ENCODE results near the gene RASSF8.

The RASSF8 gene

DNA sequence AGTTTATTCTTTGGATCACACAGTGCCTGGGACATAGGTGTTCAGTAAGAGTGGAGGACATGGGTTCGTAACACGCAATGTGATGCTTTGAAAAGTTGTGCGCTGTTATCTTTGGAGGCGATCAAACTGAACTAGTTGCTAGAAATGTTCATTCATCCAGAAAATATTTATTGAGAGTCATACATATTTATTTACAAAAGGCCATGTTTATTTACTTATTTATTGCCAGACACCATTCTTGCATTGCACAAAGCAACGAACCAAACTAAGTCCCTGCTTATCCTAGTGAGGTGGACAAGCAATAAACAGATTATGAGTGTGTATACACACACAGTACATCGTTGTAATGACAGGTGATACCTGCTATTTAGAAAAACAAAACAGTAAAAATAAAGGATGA lies 153.8 kb downstream of the RASSF8 start:
- no peak for TF ChIP-seq CTCF (IDR thresholded peaks at IDR 0.05; ENCODE audit: extremely low read depth, missing control alignments)
- no peak for DNase-seq (ENCODE audit: low spot score)

DNA sequence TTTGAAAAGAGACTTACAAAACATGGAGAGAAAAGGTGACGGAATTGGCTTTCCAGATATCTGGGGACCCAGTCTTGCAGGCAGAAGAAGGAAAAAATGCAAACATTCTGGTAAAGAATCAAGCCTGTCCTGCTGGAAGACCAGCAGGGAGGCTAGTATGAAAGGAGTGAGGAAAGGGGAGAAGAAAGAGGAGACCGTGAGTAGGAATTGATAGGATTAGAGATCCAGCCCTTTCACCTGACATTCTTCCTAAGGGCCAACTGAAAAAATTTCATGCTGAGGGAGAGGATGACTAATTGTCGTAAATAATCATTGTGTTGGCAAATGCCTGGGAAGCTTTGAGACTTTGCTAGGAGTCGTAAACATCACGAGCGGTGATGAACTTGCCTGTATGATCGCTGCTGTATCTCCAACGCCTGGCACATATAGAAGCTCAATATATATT lies 154.2 kb downstream of the RASSF8 start:
- no peak for TF ChIP-seq CTCF (IDR thresholded peaks at IDR 0.05; ENCODE audit: extremely low read depth, missing control alignments)
- DNase-seq (ENCODE audit: low spot score): no peak

GRCh38 chr12:26113181-26113654 lies 154.7 kb downstream of the RASSF8 start:
- no peak for TF ChIP-seq CTCF (IDR thresholded peaks at IDR 0.05; ENCODE audit: extremely low read depth, missing control alignments)
- no peak for DNase-seq (ENCODE audit: low spot score)

DNA sequence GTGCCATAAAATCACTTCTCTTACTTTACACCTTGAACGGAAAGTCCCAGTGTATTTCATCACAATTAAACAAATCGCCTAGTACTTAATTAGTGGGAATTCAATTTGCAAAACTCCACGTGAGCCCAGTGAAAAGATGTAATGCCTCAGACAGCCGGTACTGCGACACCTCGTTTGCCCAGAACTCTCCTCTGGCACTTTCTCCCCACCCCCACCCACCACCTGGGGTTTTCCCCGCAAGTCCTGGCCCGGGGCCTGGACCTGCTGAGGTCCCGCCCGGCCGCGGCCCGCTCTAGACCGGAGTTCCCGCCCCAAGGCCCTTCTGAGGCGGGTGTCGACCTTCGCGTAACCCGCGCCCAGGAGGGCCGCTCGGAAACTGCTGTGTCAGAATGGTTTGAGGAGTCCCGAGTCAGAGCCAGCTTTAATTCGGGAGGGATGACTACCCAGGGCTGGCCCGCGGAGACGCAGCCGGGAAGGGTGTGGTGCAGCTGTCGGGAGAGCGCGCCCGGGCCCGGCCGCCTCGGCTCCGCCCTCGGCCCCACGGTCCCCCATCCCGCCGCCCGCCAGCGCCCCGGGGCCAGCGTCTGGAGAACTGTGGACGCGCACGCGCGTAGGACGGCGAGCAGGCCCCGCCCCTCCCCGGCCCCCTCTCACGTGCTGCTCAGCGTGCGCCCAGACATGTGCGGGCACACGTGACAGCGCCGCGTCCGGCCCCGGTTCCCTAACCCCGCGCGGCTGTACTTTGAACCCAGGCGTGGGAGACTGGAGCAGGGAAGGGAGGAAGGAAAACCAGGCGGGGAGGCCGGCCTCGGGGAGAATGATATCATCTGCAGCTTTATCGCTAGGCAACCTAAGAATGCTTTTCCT lies 155.6 kb downstream of the RASSF8 start:
- no peak for TF ChIP-seq CTCF (IDR thresholded peaks at IDR 0.05; ENCODE audit: extremely low read depth, missing control alignments)
- DNase-seq (ENCODE audit: low spot score): peak; percentile 89

- DNase-seq (ENCODE audit: low spot score): no peak
- no peak for TF ChIP-seq CTCF (IDR thresholded peaks at IDR 0.05; ENCODE audit: extremely low read depth, missing control alignments)
Measured at GRCh38 chr12:26114720-26115401, 156.4 kb downstream of the RASSF8 start.

DNA sequence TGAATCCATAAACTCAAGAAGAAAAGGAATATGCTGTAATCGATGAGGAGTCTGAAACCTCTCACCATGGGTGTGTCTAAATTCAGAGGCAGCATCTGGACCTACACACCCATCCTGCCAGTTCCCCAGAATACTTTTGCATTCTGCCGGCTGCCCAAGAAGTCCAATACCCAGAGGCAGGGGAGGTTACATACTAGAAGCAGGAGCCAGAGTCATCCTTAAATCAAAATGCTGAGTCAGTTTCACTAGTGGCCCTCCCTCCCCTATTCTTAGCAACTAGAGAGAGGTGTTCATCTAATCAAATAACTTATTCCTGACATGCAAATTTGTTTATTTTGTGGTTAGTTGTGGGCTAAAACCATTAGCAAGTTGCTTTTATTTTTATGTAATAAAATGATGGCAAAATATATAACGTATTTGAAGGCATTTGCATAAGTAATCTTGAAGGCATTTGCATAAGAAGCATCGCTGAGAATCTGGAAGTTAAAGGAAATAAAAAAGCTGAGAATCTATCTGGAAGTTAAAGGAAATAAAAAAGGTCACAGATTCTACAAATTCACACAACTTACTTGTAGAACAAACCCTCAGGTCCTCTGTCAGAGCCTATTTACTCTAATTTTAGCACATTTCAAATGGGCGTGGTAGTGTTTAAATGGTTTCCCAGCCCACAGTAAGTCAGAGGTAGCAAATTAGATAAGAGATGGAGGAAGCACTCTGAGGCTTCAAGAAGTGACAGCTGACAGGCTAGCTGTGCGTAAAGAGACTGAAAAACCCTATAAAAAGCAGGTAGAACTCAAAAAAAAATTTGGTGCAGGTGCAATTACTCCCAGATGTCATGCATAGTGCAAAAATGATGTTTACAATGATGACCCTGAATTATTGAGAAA lies 158.6 kb downstream of the RASSF8 start:
- no peak for DNase-seq (ENCODE audit: low spot score)
- no peak for TF ChIP-seq CTCF (IDR thresholded peaks at IDR 0.05; ENCODE audit: extremely low read depth, missing control alignments)

Measured in GM20000 (cell line).